Mononuclear cell (primary cell): ENCODE results near the gene GRM5. TPM values are rescaled to one million over a fixed set of nuclear protein-coding genes. Genes with fewer than 3 reads are reported as not detected.
"Not testable (repeated sequence)": the region's sequence is repeated elsewhere in the genome, so short reads cannot be mapped to it uniquely, and the experiment has no call there.

Experiments
- H3K27me3 ChIP-seq: 2 replicates; pipeline ENCODE4 v1.6.0; 2011; ENCODE audit warnings: low read length, control low read depth; ENCODE audit not compliant: insufficient read depth
- H3K4me1 ChIP-seq: 2 replicates; pipeline ENCODE4 v1.5.1; 2011; ENCODE audit warnings: mild to moderate bottlenecking, low read length, control low read depth; ENCODE audit not compliant: insufficient read depth
- H3K4me3 ChIP-seq: 2 replicates; pipeline ENCODE4 v1.5.1; 2011; ENCODE audit warnings: mild to moderate bottlenecking, low read length, moderate library complexity
- H3K9me3 ChIP-seq: 2 replicates; pipeline ENCODE4 v1.5.1; 2011; ENCODE audit warnings: low read depth, mild to moderate bottlenecking, control low read depth, low read length
- total RNA-seq: library from RNA; depleted of rRNA; stranded (reverse); fragments of >200 nt; gene quantifications from one replicate; pipeline ENCODE4 v1.2.3, GENCODE V29; 2012

GRM5 gene
- total RNA-seq, 1 donor = not detected

DNA sequence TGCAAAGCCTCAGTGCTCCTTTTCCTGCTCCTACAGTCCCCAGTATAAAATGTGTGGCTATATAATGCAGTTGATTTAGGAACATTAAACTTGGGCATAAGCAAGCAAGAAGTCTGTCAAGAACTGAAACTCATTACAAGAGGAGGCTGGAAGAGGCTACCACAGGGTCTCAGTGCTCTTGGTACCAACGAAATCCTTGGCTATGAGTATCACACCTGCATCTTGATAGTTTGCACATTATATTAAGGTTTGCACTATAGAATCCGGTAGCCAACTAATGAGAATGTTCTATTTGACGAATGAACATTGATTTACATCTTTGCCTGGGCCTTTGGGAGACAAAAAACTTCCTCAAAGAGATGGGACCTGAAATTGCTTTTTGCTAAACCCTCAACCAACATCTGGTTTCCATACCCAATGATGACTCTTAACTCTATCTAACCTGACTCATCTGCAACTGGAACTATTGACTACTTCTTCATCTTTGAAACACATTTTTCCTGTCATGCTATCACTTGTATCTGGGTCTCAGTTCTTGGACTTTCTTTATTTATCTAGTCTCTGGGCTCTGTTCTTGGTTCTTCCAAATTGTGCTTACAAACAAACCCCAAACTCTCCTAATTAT, 521.0 kb downstream of the GRM5 start:
- Histone ChIP-seq H3K4me3 (no peak overlapping the region), H3K27me3 (no peaks in the 10 kb centered on the region), H3K4me1 (no peaks in the 10 kb centered on the region), H3K9me3 (no peaks in the 10 kb centered on the region)

GRCh38 chr11:88543902-88544655, 521.7 kb downstream of the GRM5 start:
- H3K9me3 ChIP-seq = no peaks in the 10 kb centered on the region
- H3K4me3 ChIP-seq = no peak overlapping the region
- H3K4me1 ChIP-seq = no peaks in the 10 kb centered on the region
- no peaks in the 10 kb centered on the region for H3K27me3 ChIP-seq

GRCh38 chr11:88541006-88541405, 524.8 kb downstream of the GRM5 start:
- H3K4me1 ChIP-seq = no peaks in the 10 kb centered on the region
- H3K4me3 ChIP-seq = no peak overlapping the region
- no peaks in the 10 kb centered on the region for H3K9me3 ChIP-seq
- no peaks in the 10 kb centered on the region for H3K27me3 ChIP-seq

- no peak overlapping the region for H3K4me3 ChIP-seq
- no peaks in the 10 kb centered on the region for H3K4me1 ChIP-seq
- no peaks in the 10 kb centered on the region for H3K9me3 ChIP-seq
- no peaks in the 10 kb centered on the region for H3K27me3 ChIP-seq
Observed at GRCh38 chr11:88538098-88538497, 527.7 kb downstream of the GRM5 start.

DNA sequence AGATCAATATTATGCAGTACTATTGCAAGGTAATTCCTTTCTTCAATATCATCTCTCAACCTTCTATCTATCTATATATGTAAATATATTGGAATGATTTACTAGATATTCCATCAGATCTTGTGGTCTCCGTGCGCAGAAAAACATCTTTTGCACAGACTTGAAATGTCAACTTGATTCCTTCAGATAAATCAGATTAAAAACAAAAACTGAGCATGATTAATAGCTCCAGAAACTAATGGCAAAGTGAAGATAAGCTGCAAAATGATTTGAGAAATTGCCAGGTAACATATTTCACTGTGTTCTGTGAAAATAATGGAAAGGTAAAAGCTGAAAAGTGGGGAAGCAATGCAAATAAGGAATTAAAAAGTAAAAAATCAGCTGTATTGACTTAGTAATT, 528.2 kb downstream of the GRM5 start:
- no peaks in the 10 kb centered on the region for H3K27me3 ChIP-seq
- no peaks in the 10 kb centered on the region for H3K4me1 ChIP-seq
- H3K4me3 ChIP-seq = no peak overlapping the region
- H3K9me3 ChIP-seq = no peaks in the 10 kb centered on the region

DNA sequence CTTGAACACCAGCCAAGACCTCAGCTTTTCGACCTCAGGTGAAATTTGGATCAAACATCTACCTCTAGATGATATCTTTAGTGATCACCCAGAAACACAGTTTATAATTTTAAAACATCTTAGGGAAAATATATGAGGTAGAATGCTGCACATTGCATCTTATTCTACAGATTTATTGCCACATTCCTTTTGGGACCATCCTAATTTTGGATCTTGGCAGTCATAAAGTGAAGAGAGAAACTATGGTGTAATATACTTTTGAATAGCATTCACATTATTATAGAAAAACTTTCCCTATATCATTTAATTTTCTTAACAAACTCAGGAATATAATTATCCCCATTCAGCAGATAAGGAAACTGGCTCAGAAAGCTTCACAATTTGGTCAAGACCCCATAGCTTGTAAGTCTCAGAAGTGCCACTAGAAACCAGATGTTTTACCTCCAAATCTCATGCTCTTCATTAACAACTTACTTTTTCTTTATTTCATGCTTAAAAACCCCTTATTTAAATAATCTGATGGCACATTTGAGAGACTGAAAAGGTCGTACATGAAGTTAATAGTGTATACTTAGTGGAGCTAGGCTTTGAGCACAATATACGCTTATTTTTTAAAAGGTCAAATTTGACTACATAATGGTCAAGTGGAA, 529.0 kb downstream of the GRM5 start:
- no peak overlapping the region for H3K4me3 ChIP-seq
- no peaks in the 10 kb centered on the region for H3K27me3 ChIP-seq
- no peaks in the 10 kb centered on the region for H3K4me1 ChIP-seq
- no peaks in the 10 kb centered on the region for H3K9me3 ChIP-seq

GRCh38 chr11:88535916-88536547, 529.8 kb downstream of the GRM5 start:
- no peaks in the 10 kb centered on the region for H3K9me3 ChIP-seq
- no peaks in the 10 kb centered on the region for H3K27me3 ChIP-seq
- H3K4me3 ChIP-seq = no peak overlapping the region
- H3K4me1 ChIP-seq = no peaks in the 10 kb centered on the region

GRCh38 chr11:88535266-88535665, 530.5 kb downstream of the GRM5 start:
- no peak overlapping the region for H3K4me3 ChIP-seq
- no peaks in the 10 kb centered on the region for H3K27me3 ChIP-seq
- H3K4me1 ChIP-seq = no peaks in the 10 kb centered on the region
- no peaks in the 10 kb centered on the region for H3K9me3 ChIP-seq

GRCh38 chr11:88534706-88535105, 531.1 kb downstream of the GRM5 start:
- not testable (repeated sequence) for H3K9me3 ChIP-seq, H3K4me3 ChIP-seq, H3K27me3 ChIP-seq, H3K4me1 ChIP-seq

GRCh38 chr11:88534185-88534584, 531.6 kb downstream of the GRM5 start:
- Histone ChIP-seq H3K4me1 (no peaks in the 10 kb centered on the region), H3K9me3 (no peaks in the 10 kb centered on the region), H3K27me3 (no peaks in the 10 kb centered on the region), H3K4me3 (no peak overlapping the region)

DNA sequence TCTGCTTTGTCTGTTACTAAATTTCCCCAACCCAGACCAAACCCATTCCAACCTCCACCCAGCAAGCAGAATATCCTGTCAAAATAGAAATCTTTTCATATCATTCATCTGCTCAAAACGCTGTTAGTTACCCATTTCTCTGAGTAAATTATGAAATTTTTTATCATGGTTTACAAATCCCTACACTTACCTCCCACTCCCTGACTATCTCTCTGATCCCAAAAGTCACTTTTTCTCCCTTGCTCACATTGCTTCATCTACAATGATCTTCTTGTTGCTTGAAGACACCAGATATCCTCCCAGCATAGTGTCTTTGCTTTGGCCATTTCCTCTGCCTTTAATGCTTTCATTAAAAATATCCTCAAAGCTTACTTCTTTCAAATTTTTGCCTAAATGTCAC, 532.8 kb downstream of the GRM5 start:
- H3K27me3 ChIP-seq = no peaks in the 10 kb centered on the region
- no peaks in the 10 kb centered on the region for H3K9me3 ChIP-seq
- H3K4me1 ChIP-seq = no peaks in the 10 kb centered on the region
- no peak overlapping the region for H3K4me3 ChIP-seq

DNA sequence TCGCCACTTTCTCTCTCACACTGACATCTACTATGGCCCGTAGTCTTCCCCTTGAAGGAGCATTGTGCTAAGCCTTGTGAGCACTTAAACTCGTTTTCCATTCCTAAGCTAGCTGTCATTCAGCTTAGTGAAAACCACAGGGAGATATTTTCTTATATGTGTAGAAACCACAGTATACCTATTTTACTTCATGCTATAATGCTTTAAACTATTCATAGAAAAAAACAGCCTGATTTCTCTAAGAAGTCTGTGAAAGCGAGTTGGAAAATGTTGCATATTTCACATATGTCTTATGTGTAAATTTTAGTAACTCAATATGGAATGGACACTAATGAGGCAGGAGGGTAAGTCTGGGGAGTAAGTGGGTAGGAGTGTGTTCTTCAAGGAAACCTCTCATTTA, 534.0 kb downstream of the GRM5 start:
- Histone ChIP-seq H3K27me3 (no peaks in the 10 kb centered on the region), H3K4me3 (no peak overlapping the region), H3K9me3 (no peaks in the 10 kb centered on the region), H3K4me1 (no peaks in the 10 kb centered on the region)

- H3K27me3 ChIP-seq = no peaks in the 10 kb centered on the region
- H3K4me1 ChIP-seq = no peaks in the 10 kb centered on the region
- no peak overlapping the region for H3K4me3 ChIP-seq
Observed at GRCh38 chr11:88529426-88529825, 536.4 kb downstream of the GRM5 start.

GRCh38 chr11:88523386-88524071, 542.3 kb downstream of the GRM5 start:
- H3K9me3 ChIP-seq = no peaks in the 10 kb centered on the region
- no peaks in the 10 kb centered on the region for H3K4me1 ChIP-seq
- no peaks in the 10 kb centered on the region for H3K27me3 ChIP-seq

More at GRCh38 chr11:88529426-88529825, 536.4 kb downstream of the GRM5 start:
- H3K9me3 ChIP-seq = no peaks in the 10 kb centered on the region

More at GRCh38 chr11:88523386-88524071, 542.3 kb downstream of the GRM5 start:
- H3K4me3 ChIP-seq = no peak overlapping the region
